AG04449 (cell line): ENCODE data around the gene RAPGEF5.

Experiments
- CTCF ChIA-PET: fragments of 350-600 bp; formaldehyde crosslinking; extraction: SDS; loops from one replicate; lab custom pipeline; 2021; ENCODE audit warnings: antibody characterized with exemption; lab: Yijun Ruan, JAX
- POLR2A ChIA-PET: fragments of 400-600, 350-600 bp; formaldehyde crosslinking; extraction: SDS; loops from one replicate; lab custom pipeline; 2020; ENCODE audit warnings: antibody characterized with exemption, inconsistent platforms; lab: Yijun Ruan, JAX
- DNase-seq: peaks from one replicate; pipeline ENCODE4 v3.0.0-alpha.2; 2010; ENCODE audit warnings: low read depth, low spot score
- H3K4me3 ChIP-seq: 2 replicates; pipeline ENCODE4 v1.5.1; 2011; ENCODE audit warnings: low read depth, mild to moderate bottlenecking, control low read depth, low read length
- CTCF ChIP-seq: IDR thresholded peaks from one replicate; pipeline ENCODE4 v1.5.1; 2011; ENCODE audit warnings: mild to moderate bottlenecking, moderate library complexity, low read length, control low read depth, inconsistent platforms; ENCODE audit not compliant: insufficient read depth; ENCODE audit errors: missing control alignments

RAPGEF5 gene

GRCh38 chr7:22208799-22209198 is 148.2 kb downstream of the RAPGEF5 start:
- CTCF ChIA-PET: no interaction called here
- DNase-seq: no peak
- POLR2A ChIA-PET: no interaction called here
- H3K4me3 ChIP-seq: no peak overlapping the region
- no peak for TF ChIP-seq CTCF

- TF ChIP-seq CTCF: no peak
- no peak overlapping the region for H3K4me3 ChIP-seq
- POLR2A ChIA-PET: no interaction called here
- CTCF ChIA-PET: no interaction called here
- no peak for DNase-seq
Observed at GRCh38 chr7:22207724-22208225, 149.2 kb downstream of the RAPGEF5 start.

GRCh38 chr7:22205631-22206030 is 151.3 kb downstream of the RAPGEF5 start:
- ChIA-PET POLR2A (no interaction called here), CTCF (interaction anchor here (1.3 kb wide), 2 partner anchors 12 to 284 kb away, joined by 3 read pairs; no protein-coding TSS in a partner anchor)
- no peak for DNase-seq
- H3K4me3 ChIP-seq: no peak overlapping the region
- no peak for TF ChIP-seq CTCF

GRCh38 chr7:22204312-22204711 is 152.6 kb downstream of the RAPGEF5 start:
- H3K4me3 ChIP-seq: no peak overlapping the region
- CTCF ChIA-PET: no interaction called here
- TF ChIP-seq CTCF: no peak
- peak; percentile 12 for DNase-seq
- POLR2A ChIA-PET: no interaction called here

GRCh38 chr7:22202141-22202540 is 154.8 kb downstream of the RAPGEF5 start:
- CTCF ChIA-PET: no interaction called here

More at GRCh38 chr7:22202141-22202540, 154.8 kb downstream of the RAPGEF5 start:
- no peak overlapping the region for H3K4me3 ChIP-seq
- DNase-seq: no peak
- POLR2A ChIA-PET: no interaction called here
- no peak for TF ChIP-seq CTCF
